ENCODE measurements around the gene TAP2. TPM values are rescaled to one million over a fixed set of nuclear protein-coding genes. Genes with fewer than 3 reads are reported as not detected.
"Not testable (repeated sequence)": the region's sequence is repeated elsewhere in the genome, so short reads cannot be mapped to it uniquely, and the experiment has no call there.

TAP2 gene
- total RNA-seq, 1 donor, result 45.0 TPM

GRCh38 chr6:32830017-32830416 lies 8.5 kb downstream of the TAP2 start:
- Histone ChIP-seq H3K4me3 (ENCODE audit: low read length) (no peak overlapping the region), H3K9me3 (ENCODE audit: low read depth, low read length) (no peaks in the 10 kb centered on the region), H3K4me1 (ENCODE audit: insufficient read depth, low read length) (no peaks in the 10 kb centered on the region), H3K27me3 (ENCODE audit: insufficient read depth, low read length) (no peaks in the 10 kb centered on the region)

- Histone ChIP-seq H3K9me3 (ENCODE audit: low read depth, low read length) (no peaks in the 10 kb centered on the region), H3K4me1 (ENCODE audit: insufficient read depth, low read length) (no peaks in the 10 kb centered on the region), H3K27me3 (ENCODE audit: insufficient read depth, low read length) (no peaks in the 10 kb centered on the region), H3K4me3 (ENCODE audit: low read length) (no peak overlapping the region)
Measured at GRCh38 chr6:32829495-32829894, 9.0 kb downstream of the TAP2 start.

GRCh38 chr6:32827025-32827424 lies 11.5 kb downstream of the TAP2 start:
- H3K9me3 ChIP-seq (ENCODE audit: low read depth, low read length), result no peaks in the 10 kb centered on the region
- no peak overlapping the region for H3K4me3 ChIP-seq (ENCODE audit: low read length)
- no peaks in the 10 kb centered on the region for H3K27me3 ChIP-seq (ENCODE audit: insufficient read depth, low read length)
- H3K4me1 ChIP-seq (ENCODE audit: insufficient read depth, low read length), result no peaks in the 10 kb centered on the region

GRCh38 chr6:32825966-32826365 lies 12.6 kb downstream of the TAP2 start:
- Histone ChIP-seq H3K4me3 (ENCODE audit: low read length) (no peak overlapping the region), H3K9me3 (ENCODE audit: low read depth, low read length) (no peaks in the 10 kb centered on the region), H3K4me1 (ENCODE audit: insufficient read depth, low read length) (peaks cover 4% of the 10 kb centered on the region), H3K27me3 (ENCODE audit: insufficient read depth, low read length) (no peaks in the 10 kb centered on the region)

GRCh38 chr6:32819729-32820128 lies 18.8 kb downstream of the TAP2 start:
- peaks cover 7% of the 10 kb centered on the region for H3K4me1 ChIP-seq (ENCODE audit: insufficient read depth, low read length)

GRCh38 chr6:32818867-32819266 lies 19.7 kb downstream of the TAP2 start:
- Histone ChIP-seq H3K27me3 (ENCODE audit: insufficient read depth, low read length) (no peaks in the 10 kb centered on the region), H3K4me1 (ENCODE audit: insufficient read depth, low read length) (peaks cover 7% of the 10 kb centered on the region), H3K9me3 (ENCODE audit: low read depth, low read length) (no peaks in the 10 kb centered on the region), H3K4me3 (ENCODE audit: low read length) (no peak overlapping the region)

More at GRCh38 chr6:32819729-32820128, 18.8 kb downstream of the TAP2 start:
- Histone ChIP-seq H3K27me3 (ENCODE audit: insufficient read depth, low read length) (no peaks in the 10 kb centered on the region), H3K9me3 (ENCODE audit: low read depth, low read length) (no peaks in the 10 kb centered on the region), H3K4me3 (ENCODE audit: low read length) (no peak overlapping the region)

- Histone ChIP-seq H3K4me3 (ENCODE audit: low read length) (peak within 1 kb of the TSS; percentile 46), H3K27me3 (ENCODE audit: insufficient read depth, low read length) (no peaks in the 10 kb centered on the region), H3K4me1 (ENCODE audit: insufficient read depth, low read length) (peaks cover 7% of the 10 kb centered on the region), H3K9me3 (ENCODE audit: low read depth, low read length) (no peaks in the 10 kb centered on the region)
Measured at GRCh38 chr6:32816746-32817204, 21.8 kb downstream of the TAP2 start, which contains the start of gene HLA-DOB. Gene HLA-DOB (minus strand): TSS chr6:32817002. CDS start chr6:32816951, 51 bp downstream.

GRCh38 chr6:32815996-32816395 lies 22.5 kb downstream of the TAP2 start:
- H3K4me1 ChIP-seq (ENCODE audit: insufficient read depth, low read length), result peaks cover 3% of the 10 kb centered on the region
- H3K9me3 ChIP-seq (ENCODE audit: low read depth, low read length), result no peaks in the 10 kb centered on the region
- H3K4me3 ChIP-seq (ENCODE audit: low read length), result peak overlapping the region; percentile 46
- no peaks in the 10 kb centered on the region for H3K27me3 ChIP-seq (ENCODE audit: insufficient read depth, low read length)

GRCh38 chr6:32815115-32815514 lies 23.4 kb downstream of the TAP2 start:
- Histone ChIP-seq H3K4me1 (ENCODE audit: insufficient read depth, low read length) (no peaks in the 10 kb centered on the region), H3K9me3 (ENCODE audit: low read depth, low read length) (no peaks in the 10 kb centered on the region), H3K4me3 (ENCODE audit: low read length) (peak overlapping the region; percentile 46), H3K27me3 (ENCODE audit: insufficient read depth, low read length) (no peaks in the 10 kb centered on the region)

- H3K9me3 ChIP-seq (ENCODE audit: low read depth, low read length), result no peaks in the 10 kb centered on the region
- H3K27me3 ChIP-seq (ENCODE audit: insufficient read depth, low read length), result no peaks in the 10 kb centered on the region
- no peaks in the 10 kb centered on the region for H3K4me1 ChIP-seq (ENCODE audit: insufficient read depth, low read length)
- H3K4me3 ChIP-seq (ENCODE audit: low read length), result no peak overlapping the region
Measured at GRCh38 chr6:32814145-32814544, 24.4 kb downstream of the TAP2 start.

GRCh38 chr6:32809171-32809570 lies 29.4 kb downstream of the TAP2 start:
- no peaks in the 10 kb centered on the region for H3K9me3 ChIP-seq (ENCODE audit: low read depth, low read length)
- H3K27me3 ChIP-seq (ENCODE audit: insufficient read depth, low read length), result peaks cover 7% of the 10 kb centered on the region
- H3K4me1 ChIP-seq (ENCODE audit: insufficient read depth, low read length), result no peaks in the 10 kb centered on the region
- H3K4me3 ChIP-seq (ENCODE audit: low read length), result no peak overlapping the region

GRCh38 chr6:32807020-32807580 lies 31.4 kb downstream of the TAP2 start:
- Histone ChIP-seq H3K4me3 (ENCODE audit: low read length) (no peak overlapping the region), H3K9me3 (ENCODE audit: low read depth, low read length) (no peaks in the 10 kb centered on the region), H3K4me1 (ENCODE audit: insufficient read depth, low read length) (no peaks in the 10 kb centered on the region), H3K27me3 (ENCODE audit: insufficient read depth, low read length) (peaks cover 12% of the 10 kb centered on the region)

GRCh38 chr6:32805404-32805803 lies 33.1 kb downstream of the TAP2 start:
- H3K9me3 ChIP-seq (ENCODE audit: low read depth, low read length); H3K4me3 ChIP-seq (ENCODE audit: low read length); H3K4me1 ChIP-seq (ENCODE audit: insufficient read depth, low read length): not testable (repeated sequence)
- H3K27me3 ChIP-seq (ENCODE audit: insufficient read depth, low read length), result peaks cover 16% of the 10 kb centered on the region

GRCh38 chr6:32803416-32803815 lies 35.1 kb downstream of the TAP2 start:
- peaks cover 16% of the 10 kb centered on the region for H3K27me3 ChIP-seq (ENCODE audit: insufficient read depth, low read length)
- H3K4me1 ChIP-seq (ENCODE audit: insufficient read depth, low read length), result no peaks in the 10 kb centered on the region
- H3K4me3 ChIP-seq (ENCODE audit: low read length), result no peak overlapping the region
- H3K9me3 ChIP-seq (ENCODE audit: low read depth, low read length), result no peaks in the 10 kb centered on the region

- Histone ChIP-seq H3K9me3 (ENCODE audit: low read depth, low read length) (no peaks in the 10 kb centered on the region), H3K4me3 (ENCODE audit: low read length) (no peak overlapping the region), H3K4me1 (ENCODE audit: insufficient read depth, low read length) (peaks cover 27% of the 10 kb centered on the region), H3K27me3 (ENCODE audit: insufficient read depth, low read length) (peaks cover 14% of the 10 kb centered on the region)
Measured at GRCh38 chr6:32799740-32800139, 38.8 kb downstream of the TAP2 start.

GRCh38 chr6:32799168-32799567 lies 39.4 kb downstream of the TAP2 start:
- H3K27me3 ChIP-seq (ENCODE audit: insufficient read depth, low read length), result peaks cover 9% of the 10 kb centered on the region
- no peaks in the 10 kb centered on the region for H3K9me3 ChIP-seq (ENCODE audit: low read depth, low read length)
- H3K4me1 ChIP-seq (ENCODE audit: insufficient read depth, low read length), result peaks cover 32% of the 10 kb centered on the region
- H3K4me3 ChIP-seq (ENCODE audit: low read length), result no peak overlapping the region

All from mononuclear cell (primary cell).